ENCODE results near the gene DEDD2.

- TF ChIP-seq POLR2A (IDR thresholded peaks at IDR 0.05; ENCODE audit: low read length) (no peak), GATA1 (IDR thresholded peaks at IDR 0.05; ENCODE audit: low read depth, low read length) (no peak)
Measured at GRCh38 chr19:42233678-42234292, 16.3 kb upstream of the DEDD2 start.

All from erythroblast (primary cell).